NCI-H187 treated with DMSO at 0.1 percent for 48 hours (cell line): ENCODE data around the gene FAM81A.

Experiments used
- DNase-seq: peaks from one replicate; lab custom pipeline; 2025; lab: John Stamatoyannopoulos, UW

FAM81A gene

DNA sequence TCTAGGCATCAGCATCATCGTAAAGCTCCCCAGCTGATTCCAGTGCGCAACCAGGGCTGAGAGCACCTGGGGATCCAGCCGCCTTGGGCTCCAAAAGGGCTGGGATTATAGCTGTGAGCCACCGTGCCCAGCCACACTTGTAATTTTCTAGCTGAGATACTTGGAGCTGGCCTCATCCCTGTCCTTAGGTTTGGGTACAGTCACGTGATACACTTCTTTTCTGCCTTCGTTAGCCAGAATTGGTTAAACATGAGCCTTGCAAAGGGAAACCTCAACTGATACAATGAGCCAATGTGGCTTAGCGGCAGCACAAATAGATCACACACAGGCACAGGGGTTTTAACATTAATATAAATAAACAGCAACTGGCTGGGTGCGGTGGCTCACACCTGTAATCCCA is 103.8 kb downstream of the FAM81A start:
- no peak for DNase-seq

- DNase-seq, result no peak
Measured at GRCh38 chr15:59543721-59544547, 105.9 kb downstream of the FAM81A start.

GRCh38 chr15:59545573-59545972 is 107.6 kb downstream of the FAM81A start:
- DNase-seq, result no peak

DNA sequence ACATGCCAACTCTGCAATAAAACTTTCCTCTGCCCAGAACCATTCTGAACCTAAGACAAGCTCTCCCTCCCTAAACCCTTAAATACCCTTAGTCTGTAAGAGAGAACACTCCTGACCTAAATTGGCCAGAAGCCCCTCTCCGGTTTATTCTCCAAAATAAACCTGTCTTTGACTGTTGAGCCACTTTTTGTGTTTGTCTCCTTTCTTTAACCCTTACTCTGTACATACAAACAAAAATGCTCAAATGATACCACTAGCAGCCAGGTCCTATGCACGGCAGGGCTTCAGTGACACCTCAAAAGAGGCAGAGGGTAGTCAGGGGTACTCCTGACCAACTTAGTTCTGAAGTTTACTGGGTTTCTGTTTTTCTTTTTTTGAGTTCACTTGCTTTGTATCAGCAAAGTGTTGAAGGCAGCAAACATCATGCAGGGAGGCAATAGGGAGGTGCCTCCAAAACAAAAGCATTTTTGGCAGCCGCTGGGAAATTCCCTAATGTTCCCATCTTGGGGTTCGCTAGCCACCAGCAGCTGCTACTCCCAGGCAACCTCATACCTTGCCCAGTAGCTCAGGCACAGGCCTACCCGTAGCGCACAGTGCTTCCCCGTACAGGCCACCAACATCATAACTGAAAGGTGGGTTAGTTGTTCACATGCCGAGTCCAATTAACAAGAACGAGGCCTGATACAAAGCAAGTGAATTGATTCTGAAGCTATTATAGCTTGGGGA is 110.7 kb downstream of the FAM81A start:
- no peak for DNase-seq

GRCh38 chr15:59549301-59550185 is 111.6 kb downstream of the FAM81A start:
- no peak for DNase-seq

DNA sequence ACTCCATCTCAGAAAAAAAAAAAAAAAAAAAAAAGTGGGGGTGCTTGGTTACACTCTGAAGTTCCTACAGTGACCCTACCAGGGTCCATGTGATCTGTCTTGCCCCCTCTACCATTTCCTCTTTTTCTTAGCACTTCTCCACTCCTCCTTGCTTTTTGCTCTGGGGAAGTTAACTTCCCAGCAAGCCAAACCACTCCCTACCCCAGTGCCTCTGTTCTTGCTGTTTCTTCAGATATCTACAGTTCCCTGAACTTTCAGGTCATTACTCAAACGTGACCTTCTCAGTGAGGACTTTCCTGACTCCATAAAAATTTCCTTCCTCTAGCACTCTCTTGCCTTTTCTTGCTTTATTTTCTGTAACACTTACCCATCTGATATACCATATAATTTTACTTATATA is 112.5 kb downstream of the FAM81A start:
- no peak for DNase-seq

- DNase-seq, result no peak
Measured at GRCh38 chr15:59550956-59551355, 113.0 kb downstream of the FAM81A start.

- DNase-seq, result no peak
Measured at GRCh38 chr15:59553879-59554735, 116.1 kb downstream of the FAM81A start.

DNA sequence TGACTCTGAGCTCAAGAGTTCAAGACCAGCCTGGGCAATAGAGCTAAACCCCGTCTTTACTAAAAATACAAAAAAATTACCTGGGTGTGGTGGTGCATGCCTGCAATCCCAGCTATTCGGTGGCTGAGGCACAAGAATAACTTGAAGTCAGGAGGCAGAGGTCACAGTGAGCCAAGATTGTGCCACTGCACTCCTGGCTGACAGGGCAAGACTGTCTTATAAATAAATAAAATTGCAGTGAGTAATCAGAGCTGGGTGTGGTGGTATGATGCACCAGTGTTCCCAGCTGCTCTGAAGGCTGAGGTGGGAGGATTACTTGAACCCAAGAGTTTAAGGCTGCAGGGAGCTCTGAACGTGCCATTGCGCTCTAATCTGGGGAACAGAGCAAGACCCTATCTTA is 117.7 kb downstream of the FAM81A start:
- DNase-seq, result no peak

DNA sequence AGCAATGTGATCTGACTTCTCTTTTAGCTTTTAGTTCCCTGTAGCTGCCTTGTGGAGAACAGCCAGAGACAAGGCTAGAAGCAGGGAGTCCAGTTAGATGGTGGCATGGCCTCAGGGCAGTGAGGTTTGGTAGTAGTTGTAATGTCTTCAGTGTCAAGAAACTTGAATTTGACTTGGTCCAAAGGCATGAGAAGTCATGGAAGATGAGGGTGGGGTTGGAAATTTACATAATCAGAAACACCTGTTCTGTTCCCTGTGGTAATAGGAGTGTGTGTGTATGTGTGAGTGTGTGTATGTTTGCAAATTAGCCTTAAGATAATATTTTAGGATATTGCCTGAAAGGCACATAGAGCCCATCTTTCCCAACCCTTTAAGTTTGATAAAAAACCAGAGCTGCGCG is 118.4 kb downstream of the FAM81A start:
- DNase-seq, result no peak

GRCh38 chr15:59557581-59557980 is 119.6 kb downstream of the FAM81A start:
- no peak for DNase-seq

DNA sequence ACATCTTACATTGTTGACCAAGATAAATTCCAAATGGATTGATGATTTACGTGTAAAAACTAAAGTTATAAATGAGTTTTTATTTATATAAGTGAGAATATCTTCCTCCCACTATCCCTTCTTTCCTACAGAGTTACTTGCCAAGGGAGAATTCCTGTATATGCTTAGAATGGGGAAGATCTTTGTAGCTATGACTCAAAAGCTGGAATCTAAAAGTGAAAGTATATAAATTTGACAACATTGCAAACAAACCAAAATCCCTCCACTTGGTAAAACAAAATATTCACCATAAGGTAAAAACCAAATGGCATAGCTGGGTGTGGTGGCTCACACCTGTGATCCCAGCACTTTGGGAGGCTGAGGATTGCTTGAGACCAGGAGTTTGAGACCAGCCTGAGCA is 120.9 kb downstream of the FAM81A start:
- no peak for DNase-seq

- DNase-seq, result no peak
Measured at GRCh38 chr15:59561547-59561946, 123.6 kb downstream of the FAM81A start.

- DNase-seq, result no peak
Measured at GRCh38 chr15:59562448-59563186, 124.6 kb downstream of the FAM81A start.

DNA sequence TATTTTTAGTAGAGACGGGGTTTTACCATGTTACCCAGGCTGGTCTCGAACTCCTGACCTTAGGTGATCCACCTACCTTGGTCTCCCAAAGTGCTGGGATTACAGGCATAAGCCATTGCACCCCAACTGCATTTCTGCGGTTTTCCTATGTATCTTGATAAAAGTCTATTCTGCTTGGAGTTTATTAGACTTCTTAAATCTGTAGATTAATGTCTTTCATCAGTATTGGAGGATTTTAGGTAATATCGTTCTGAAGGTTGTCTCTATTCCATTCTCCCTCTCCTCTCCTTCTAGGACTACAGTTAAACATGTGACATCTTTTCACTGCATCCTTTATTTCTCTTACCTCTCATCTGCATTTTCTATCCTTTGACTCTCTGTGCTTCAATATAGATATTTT is 127.3 kb downstream of the FAM81A start:
- DNase-seq, result no peak

GRCh38 chr15:59567324-59567723 is 129.3 kb downstream of the FAM81A start:
- DNase-seq, result no peak

- DNase-seq, result no peak
Measured at GRCh38 chr15:59569477-59569876, 131.5 kb downstream of the FAM81A start.

DNA sequence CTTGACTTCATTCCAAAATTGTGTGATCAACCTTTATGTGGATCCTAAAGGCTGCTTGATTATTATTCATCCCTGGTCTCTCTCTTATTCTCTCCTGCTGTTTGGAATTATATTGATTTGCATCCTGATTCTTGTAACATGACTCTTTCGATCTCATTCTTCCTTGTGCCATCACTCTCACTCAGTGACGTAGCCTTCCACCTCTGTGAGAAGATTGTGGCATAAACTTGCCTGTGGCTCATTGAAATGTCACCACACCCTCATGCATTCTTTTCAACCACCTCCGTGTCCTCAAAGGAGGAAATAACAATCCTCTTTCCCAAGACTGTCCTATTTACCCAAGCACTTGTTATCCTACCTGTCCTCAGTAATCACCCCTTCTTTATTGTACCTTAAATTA is 132.3 kb downstream of the FAM81A start:
- no peak for DNase-seq

DNA sequence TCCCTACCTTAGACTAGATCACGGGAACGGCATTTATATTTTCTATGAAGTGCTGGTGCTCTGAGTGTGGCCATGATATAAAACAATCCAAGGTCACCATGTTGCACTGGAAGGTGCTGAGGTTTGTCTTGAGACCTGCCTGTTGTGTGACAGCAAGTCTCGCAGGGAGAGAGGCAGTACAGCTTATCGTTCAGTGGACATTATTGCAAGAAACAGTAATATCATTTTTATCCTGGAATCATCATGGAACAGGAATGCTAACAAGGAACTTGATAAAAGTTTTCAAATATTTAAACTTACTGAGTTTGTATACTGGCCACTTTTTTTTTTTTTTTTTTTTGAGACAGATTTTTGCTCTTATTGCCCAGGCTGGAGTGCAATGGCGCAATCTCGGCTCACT is 133.6 kb downstream of the FAM81A start:
- no peak for DNase-seq
